Smooth muscle cell (in vitro differentiated cells): ENCODE data around the gene R3HDM4. TPM values are rescaled to one million over a fixed set of nuclear protein-coding genes. Genes with fewer than 3 reads are reported as not detected.
A peak's percentile ranks its signal among the peaks of the same experiment; 100 is the strongest.
"Not testable (repeated sequence)": the region's sequence is repeated elsewhere in the genome, so short reads cannot be mapped to it uniquely, and the experiment has no call there.

Experiments
- DNase-seq: peaks from one replicate; lab custom pipeline; 2025; ENCODE audit not compliant: unreplicated experiment; lab: John Stamatoyannopoulos, UW
- H2AFZ ChIP-seq: fragments of 200-600 bp; sonication (generic); 2 replicates; pipeline ENCODE4 v1.6.0; 2016; ENCODE audit warnings: antibody characterized with exemption, low read depth, mild to moderate bottlenecking
- H3F3A ChIP-seq: fragments of 200-600 bp; sonication (generic); 2 replicates; pipeline ENCODE4 v1.6.0; 2017; ENCODE audit warnings: antibody characterized with exemption, low read depth
- H3K27ac ChIP-seq: fragments of 200-600 bp; sonication (generic); 2 replicates; pipeline ENCODE4 v1.5.1; 2016; ENCODE audit warnings: low read depth, mild to moderate bottlenecking
- H3K27me3 ChIP-seq: fragments of 200-600 bp; sonication (generic); 2 replicates; pipeline ENCODE4 v1.6.1; 2016; ENCODE audit warnings: low read depth, mild to moderate bottlenecking
- H3K36me3 ChIP-seq: fragments of 200-600 bp; sonication (generic); 2 replicates; pipeline ENCODE4 v1.5.1; 2016; ENCODE audit warnings: low read depth
- H3K4me1 ChIP-seq: fragments of 200-600 bp; sonication (generic); 2 replicates; pipeline ENCODE4 v1.5.1; 2016; ENCODE audit warnings: low read depth
- H3K4me2 ChIP-seq: fragments of 200-600 bp; sonication (generic); 2 replicates; pipeline ENCODE4 v1.6.0; 2016; ENCODE audit warnings: mild to moderate bottlenecking
- H3K4me3 ChIP-seq: fragments of 200-600 bp; sonication (generic); 2 replicates; pipeline ENCODE4 v1.5.1; 2016; ENCODE audit warnings: mild to moderate bottlenecking
- H3K79me2 ChIP-seq: fragments of 200-600 bp; sonication (generic); 2 replicates; pipeline ENCODE4 v1.6.0; 2016; ENCODE audit warnings: low read depth, mild to moderate bottlenecking
- H3K9ac ChIP-seq: fragments of 200-600 bp; sonication (generic); 2 replicates; pipeline ENCODE4 v1.6.0; 2016; ENCODE audit warnings: low read depth
- H3K9me3 ChIP-seq: fragments of 200-600 bp; sonication (generic); replicated peaks from 2 replicates; pipeline ENCODE4 v1.5.1; 2016; ENCODE audit warnings: low read depth
- H4K20me1 ChIP-seq: fragments of 200-600 bp; sonication (generic); 2 replicates; pipeline ENCODE4 v1.6.0; 2016; ENCODE audit warnings: low read depth
- CTCF ChIP-seq: fragments of 200-600 bp; sonication (generic); IDR thresholded peaks from 2 replicates; pipeline ENCODE4 v1.5.1; 2017; ENCODE audit warnings: borderline replicate concordance, mild to moderate bottlenecking, antibody characterized with exemption; ENCODE audit not compliant: insufficient read depth, poor library complexity, severe bottlenecking
- WGBS: methylation state at CpG from one replicate; pipeline ENCODE4 v1.1.7; 2016; ENCODE audit warnings: low lambda C conversion rate; 5-methylcytosine and 5-hydroxymethylcytosine counted together
- polyA plus RNA-seq: library from polyadenylated mRNA; unstranded; fragments of >200 nt; fragmentation: Nextera tagmentation; extraction: Ambion mirVana; gene quantifications from 2 replicates; pipeline ENCODE4 v1.2.1, GENCODE V29; 2016
- total RNA-seq: library from RNA; depleted of rRNA; stranded (reverse); fragments of >200 nt; gene quantifications from 2 replicates; pipeline ENCODE4 v1.2.3, GENCODE V29; 2014

The R3HDM4 gene
- total and polyA plus RNA-seq, 2 experiments from 2014 or later = 42.3 to 69.4 TPM

DNA sequence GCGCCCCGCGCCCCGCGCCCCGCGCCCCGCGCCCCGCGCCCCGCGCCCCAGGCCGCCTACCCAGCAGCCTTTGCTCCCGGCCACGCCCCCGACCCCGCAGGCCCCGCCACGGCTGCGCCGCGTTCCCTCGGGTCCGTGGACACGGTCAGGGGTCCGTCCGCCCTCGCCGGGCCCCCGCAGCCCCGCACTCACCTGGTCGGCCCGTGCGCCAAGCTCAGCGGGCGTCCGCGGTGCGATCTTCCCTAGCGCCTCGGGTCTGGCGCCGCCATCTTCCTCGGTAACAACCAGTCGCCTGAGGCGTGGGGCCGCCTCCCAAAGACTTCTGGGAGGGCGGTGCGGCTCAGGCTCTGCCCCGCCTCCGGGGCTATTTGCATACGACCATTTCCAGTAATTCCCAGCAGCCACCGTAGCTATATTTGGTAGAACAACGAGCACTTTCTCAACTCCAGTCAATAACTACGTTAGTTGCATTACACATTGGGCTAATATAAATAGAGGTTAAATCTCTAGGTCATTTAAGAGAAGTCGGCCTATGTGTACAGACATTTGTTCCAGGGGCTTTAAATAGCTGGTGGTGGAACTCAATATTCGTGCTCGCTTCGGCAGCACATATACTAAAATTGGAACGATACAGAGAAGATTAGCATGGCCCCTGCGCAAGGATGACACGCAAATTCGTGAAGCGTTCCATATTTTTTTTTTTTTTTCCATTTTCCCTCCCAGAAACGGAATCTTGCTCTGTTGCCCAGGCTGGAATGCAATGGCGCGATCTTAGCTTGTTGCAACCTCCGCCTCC lies 19.9 kb downstream of the R3HDM4 start, which contains the start of the genes MED16 and RNU6-9:
MED16 (minus strand) TSS at position 294 of the 796 bp plus-strand sequence. CDS start 2,056 bp downstream, outside the sequence.
RNU6-9 (plus strand) TSS at position 591 of the 796 bp plus-strand sequence.
- H3K4me2 ChIP-seq = peak within 1 kb of the TSS; percentile 97
- peak within 1 kb of the TSS; percentile 97 for H3K4me3 ChIP-seq
- H3K9ac ChIP-seq = peak within 1 kb of the TSS; percentile 95
- DNase-seq = peak; percentile 75
- no peaks in the 10 kb centered on the region for H3K36me3 ChIP-seq
- H3F3A ChIP-seq = peaks cover 5% of the 10 kb centered on the region
- H3K27me3 ChIP-seq = no peaks in the 10 kb centered on the region
- H3K27ac ChIP-seq = peak within 1 kb of the TSS; percentile 96
- no peaks in the 10 kb centered on the region for H3K9me3 ChIP-seq
- peak within 1 kb of the TSS; percentile 94 for H2AFZ ChIP-seq
- WGBS = 2% methylated on average over 39 of the region's 69 CpGs
- no peak for TF ChIP-seq CTCF
- peaks cover 16% of the 10 kb centered on the region for H3K79me2 ChIP-seq
- peaks cover 8% of the 10 kb centered on the region for H4K20me1 ChIP-seq
- H3K4me1 ChIP-seq = no peaks in the 10 kb centered on the region

GRCh38 chr19:892243-892893 lies 20.7 kb downstream of the R3HDM4 start:
- Histone ChIP-seq H4K20me1 (peaks cover 11% of the 10 kb centered on the region), H3K4me2 (peak overlapping the region; percentile 97), H3K79me2 (peaks cover 16% of the 10 kb centered on the region), H3K27me3 (no peaks in the 10 kb centered on the region), H3K9ac (peak overlapping the region; percentile 95), H3K27ac (no peak overlapping the region), H3K4me3 (peak overlapping the region; percentile 97), H3K4me1 (no peaks in the 10 kb centered on the region), H2AFZ (no peak overlapping the region), H3K36me3 (no peaks in the 10 kb centered on the region), H3K9me3 (no peaks in the 10 kb centered on the region), H3F3A (peaks cover 5% of the 10 kb centered on the region)
- TF ChIP-seq CTCF = no peak
- DNase-seq = no peak
- 17% methylated on average over 5 of the region's 27 CpGs for WGBS

- not testable (repeated sequence) for H3K27me3 ChIP-seq, H3K27ac ChIP-seq, H3K9me3 ChIP-seq, H3K4me1 ChIP-seq, H3F3A ChIP-seq, H3K36me3 ChIP-seq, H2AFZ ChIP-seq, DNase-seq
- 95% methylated on average over 15 of the region's 50 CpGs for WGBS
- peak overlapping the region; percentile 95 for H3K9ac ChIP-seq
- peak overlapping the region; percentile 97 for H3K4me3 ChIP-seq
- peaks cover 19% of the 10 kb centered on the region for H4K20me1 ChIP-seq
- peak overlapping the region; percentile 97 for H3K4me2 ChIP-seq
- peaks cover 16% of the 10 kb centered on the region for H3K79me2 ChIP-seq
Observed at GRCh38 chr19:891421-892200, 21.4 kb downstream of the R3HDM4 start.

- TF ChIP-seq CTCF = no peak
- 96% methylated on average over 16 of the region's 18 CpGs for WGBS
- no peaks in the 10 kb centered on the region for H3K27me3 ChIP-seq
- H3K36me3 ChIP-seq = no peaks in the 10 kb centered on the region
- peaks cover 5% of the 10 kb centered on the region for H3F3A ChIP-seq
- H2AFZ ChIP-seq = no peak overlapping the region
- H3K27ac ChIP-seq = no peak overlapping the region
- no peaks in the 10 kb centered on the region for H3K9me3 ChIP-seq
- peaks cover 16% of the 10 kb centered on the region for H3K79me2 ChIP-seq
- H4K20me1 ChIP-seq = peaks cover 22% of the 10 kb centered on the region
- no peak for DNase-seq
- H3K4me3 ChIP-seq = no peak overlapping the region
- no peaks in the 10 kb centered on the region for H3K4me1 ChIP-seq
- no peak overlapping the region for H3K9ac ChIP-seq
- no peak overlapping the region for H3K4me2 ChIP-seq
Observed at GRCh38 chr19:890831-891230, 22.2 kb downstream of the R3HDM4 start.
